HG02759 (cell line): Measurements from ENCODE around the gene MTFMT.

Source experiments
- ATAC-seq: cut with Tn5 transposase; IDR thresholded peaks from one replicate; pipeline ENCODE4 v1.9.1; 2021; ENCODE audit warnings: mild to moderate bottlenecking, moderate library complexity; ENCODE audit not compliant: unreplicated experiment

Gene MTFMT

DNA sequence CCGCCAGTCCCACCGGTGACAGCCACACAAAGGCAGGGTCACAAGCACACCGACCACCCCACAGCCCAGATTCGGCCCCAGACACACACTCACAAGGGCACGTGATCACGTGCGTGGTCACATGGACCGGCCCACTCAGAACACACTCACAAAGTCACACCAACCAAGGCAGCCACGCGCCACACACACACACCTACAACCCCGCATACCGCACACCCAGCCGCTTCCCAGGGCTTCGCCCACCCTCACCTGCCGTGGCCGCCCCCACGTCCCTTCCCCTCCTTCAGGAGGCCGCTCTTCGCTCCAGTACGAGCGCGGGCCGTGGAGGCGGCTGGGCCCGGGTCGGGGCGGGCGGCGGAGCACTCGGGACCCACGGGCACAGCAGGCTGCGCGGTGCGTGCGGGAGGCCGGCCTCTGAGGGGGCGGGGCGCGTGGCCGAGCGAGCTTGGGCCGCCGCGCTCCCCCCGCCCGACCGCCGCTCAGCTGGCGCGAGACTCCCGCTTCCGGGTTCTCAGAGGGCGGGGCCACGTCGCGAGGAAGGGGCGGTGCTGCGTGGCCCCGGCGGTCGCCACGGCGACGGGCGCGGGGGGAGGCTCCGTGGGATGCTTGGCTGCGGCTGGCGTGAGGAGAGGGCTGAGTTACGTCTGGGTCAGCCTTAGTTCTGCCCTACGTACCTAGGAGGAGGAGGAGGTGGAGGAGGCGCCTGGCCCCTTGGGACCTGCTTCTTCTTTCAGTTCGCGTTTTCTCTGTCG, 39.8 kb downstream of the MTFMT start, which contains the start of gene SPG21:
TSS of gene SPG21 (minus strand) at position 499 of the 752 bp plus-strand sequence. CDS start 6,345 bp downstream, outside the sequence.
- peak; percentile 98 for ATAC-seq

DNA sequence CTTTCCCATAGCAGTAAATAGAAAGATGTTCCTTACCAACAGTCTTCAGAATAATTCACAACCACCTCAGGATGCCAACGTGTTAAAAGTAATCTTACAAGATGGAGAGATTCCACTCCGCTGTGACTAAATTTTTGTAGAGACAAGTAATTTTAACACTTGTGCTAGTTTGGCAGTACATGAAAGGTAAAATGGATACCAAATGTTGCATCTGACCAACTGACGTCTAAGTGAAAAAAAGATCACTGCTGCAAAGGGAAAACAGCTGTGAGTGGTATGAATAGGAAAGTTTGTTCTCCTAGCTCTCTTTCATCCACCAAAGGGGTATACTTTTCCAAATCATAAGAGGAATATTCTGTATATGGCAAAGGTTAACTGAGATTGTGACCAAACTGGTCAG, 42.3 kb downstream of the MTFMT start:
- no peak for ATAC-seq

DNA sequence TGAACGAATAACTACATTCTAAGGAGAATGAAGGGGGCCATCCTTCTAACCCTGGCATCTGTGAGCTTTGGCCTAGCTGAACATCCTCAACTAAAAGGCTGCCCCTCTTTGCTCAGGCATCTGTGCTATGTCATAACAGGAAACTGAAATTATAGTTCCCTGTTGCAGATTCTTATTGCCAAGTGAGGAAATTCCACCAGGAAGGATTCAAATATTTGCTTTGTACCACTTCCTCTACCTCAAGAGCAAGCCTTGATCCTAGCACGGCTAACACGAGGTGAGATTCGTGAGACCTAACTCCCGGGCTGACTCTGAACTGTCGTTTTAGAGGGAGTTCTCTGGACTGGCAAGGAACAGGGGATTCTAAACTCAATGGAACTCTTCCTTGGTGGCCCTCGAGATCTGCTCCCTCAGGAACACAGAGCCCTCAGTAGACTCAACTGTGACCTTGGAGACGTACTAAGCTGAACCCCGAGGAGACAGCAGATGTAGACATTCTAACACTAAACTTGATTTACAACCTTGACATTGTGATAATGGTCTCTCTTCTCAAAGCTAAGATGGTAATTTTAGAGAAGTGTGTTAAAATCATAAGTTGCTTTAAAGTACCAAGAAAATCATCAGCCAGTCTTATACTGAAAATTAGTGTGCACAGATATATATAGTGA, 43.9 kb downstream of the MTFMT start:
- no peak for ATAC-seq

DNA sequence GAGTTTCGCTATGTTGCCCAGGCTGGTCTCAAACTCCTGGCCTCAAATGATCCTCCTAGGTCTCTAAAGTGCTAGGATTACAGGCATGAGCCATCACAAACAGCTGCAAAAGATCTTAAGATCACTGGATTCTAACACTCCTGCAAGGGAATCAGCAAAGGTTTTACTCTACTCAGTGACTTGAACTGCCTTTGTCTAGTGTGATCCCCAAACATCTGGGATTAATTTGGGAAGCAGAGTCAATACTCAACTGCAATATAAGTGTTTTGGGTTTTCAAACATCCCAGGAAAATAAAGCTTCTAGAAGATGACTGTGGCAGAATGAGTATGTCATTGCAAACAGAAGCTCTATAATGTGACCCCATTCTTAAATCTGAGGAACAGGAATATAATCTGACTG, 47.0 kb downstream of the MTFMT start:
- no peak for ATAC-seq

DNA sequence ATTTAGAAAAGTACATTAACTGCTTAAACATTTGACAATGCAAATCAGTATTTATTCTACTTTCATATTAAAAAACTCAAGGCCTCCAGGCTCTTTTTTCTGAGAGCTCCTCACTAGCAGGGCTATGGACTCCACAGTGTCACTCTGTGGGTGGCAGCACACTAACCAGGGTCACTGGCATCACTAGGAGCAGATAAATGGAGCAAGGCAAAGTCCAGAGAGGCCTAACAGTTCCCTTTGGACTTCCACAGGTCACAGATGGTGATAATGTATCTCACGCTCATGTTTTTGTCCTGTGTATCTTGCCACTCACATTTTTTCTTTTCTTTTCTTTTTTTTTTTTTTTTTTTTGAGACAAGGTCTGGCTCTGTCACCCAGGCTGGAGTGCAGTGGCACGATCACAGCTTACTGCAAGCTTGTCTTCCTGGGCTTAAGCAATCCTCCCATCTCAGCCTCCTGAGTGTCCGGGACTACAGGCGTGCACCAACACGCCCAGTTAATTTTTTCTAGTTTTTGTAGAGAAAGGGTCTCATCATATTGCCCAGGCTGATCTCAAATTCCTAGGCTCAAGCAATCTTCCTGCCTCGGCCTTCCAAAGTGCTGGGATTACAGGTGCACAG, 47.5 kb downstream of the MTFMT start:
- ATAC-seq = no peak

DNA sequence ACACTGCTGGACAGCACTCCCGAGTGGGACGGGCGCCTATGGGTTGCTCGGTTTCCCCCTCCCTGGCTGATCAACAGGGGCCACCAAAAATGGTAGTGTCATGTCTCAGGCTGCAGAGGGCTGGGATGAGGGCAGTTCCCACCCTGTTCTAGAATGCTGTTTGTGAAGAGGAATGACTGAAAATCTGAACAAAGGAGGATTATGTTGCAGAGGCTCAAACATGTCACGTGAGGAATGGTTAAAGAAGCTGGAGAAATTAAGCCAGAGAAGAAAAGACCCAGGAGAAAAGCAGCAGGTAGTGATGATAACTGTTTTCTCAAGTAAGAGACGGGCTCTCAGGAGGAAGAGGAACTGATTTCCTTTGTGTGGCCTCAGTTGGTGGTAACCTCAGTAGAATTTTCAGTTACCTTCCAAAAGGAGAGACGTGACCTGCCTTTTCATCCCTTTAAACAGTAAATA, 50.2 kb downstream of the MTFMT start:
- ATAC-seq = no peak

DNA sequence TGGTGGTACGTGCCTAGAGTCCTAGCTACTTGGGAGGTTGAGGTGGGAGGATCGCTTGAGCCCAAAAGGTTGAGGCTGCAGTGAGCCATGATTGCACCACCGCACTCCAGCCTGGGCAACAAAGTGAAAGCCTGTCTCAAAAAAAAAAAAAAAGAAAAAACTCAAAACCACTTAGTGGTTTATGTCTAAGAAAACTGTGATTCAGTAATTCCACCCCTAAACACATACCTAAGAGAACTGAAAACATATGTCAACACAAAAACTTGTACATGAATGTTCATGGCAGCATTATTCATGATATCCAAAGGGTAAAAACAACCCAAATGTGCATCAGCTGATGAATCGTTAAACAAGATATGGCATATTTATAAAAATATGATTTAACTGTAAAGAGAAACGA, 54.0 kb downstream of the MTFMT start:
- no peak for ATAC-seq

DNA sequence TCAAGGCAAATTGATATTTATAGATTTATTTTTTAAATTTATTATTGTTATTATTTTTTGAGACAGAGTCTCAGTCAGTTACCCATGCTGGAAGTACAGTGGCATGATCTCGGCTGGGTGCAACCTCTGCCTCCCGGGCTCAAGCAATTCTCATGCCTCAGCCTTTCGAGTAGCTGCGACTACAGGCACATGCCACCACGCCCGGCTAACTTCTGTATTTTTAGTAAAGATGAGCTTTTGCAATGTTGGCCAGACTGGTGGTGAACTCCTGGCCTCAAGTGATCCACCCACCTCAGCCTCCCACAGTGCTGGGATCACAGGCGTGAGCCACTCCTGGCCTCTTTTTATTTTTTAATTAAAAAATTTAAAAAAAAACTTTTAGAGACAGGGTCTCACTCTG, 58.7 kb downstream of the MTFMT start:
- ATAC-seq = no peak

DNA sequence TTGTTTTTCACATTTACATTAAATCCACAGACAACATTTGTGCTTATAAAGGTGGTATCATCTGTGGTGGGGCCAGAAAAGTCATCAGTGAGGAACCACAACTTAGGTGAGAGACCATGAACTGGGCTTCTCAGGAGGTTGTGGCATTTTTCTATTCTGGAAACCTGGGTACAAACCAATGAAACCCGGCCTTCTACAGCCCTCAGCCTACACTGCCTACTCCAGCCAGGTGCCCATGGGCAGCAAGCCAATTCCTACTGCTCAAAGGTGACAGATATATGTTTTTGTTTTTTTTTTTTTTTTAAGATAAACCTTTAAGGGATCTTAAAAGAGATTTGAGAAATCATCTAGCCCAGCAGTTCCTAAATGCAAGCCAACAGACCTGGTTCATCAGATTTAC, 60.0 kb downstream of the MTFMT start:
- ATAC-seq = no peak

DNA sequence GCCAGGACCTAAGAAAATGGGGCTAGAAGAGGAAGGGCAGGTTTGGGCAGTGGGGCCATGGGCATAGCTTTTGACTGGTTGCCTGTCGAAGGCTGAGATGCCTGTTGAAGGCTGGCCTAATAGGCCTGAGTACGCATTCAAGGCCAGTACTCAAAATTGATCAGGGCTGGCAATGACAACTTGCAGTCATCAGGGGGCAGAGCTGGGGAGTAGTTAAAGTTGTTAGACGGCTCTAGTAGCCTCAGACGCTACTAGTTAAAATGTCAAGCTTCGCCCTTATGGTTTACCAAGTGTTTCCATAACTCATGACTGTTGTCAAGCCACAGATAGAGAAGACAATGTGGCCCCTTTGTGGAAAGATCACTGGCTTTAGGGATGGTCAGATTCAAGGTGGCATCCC, 68.4 kb downstream of the MTFMT start:
- no peak for ATAC-seq

DNA sequence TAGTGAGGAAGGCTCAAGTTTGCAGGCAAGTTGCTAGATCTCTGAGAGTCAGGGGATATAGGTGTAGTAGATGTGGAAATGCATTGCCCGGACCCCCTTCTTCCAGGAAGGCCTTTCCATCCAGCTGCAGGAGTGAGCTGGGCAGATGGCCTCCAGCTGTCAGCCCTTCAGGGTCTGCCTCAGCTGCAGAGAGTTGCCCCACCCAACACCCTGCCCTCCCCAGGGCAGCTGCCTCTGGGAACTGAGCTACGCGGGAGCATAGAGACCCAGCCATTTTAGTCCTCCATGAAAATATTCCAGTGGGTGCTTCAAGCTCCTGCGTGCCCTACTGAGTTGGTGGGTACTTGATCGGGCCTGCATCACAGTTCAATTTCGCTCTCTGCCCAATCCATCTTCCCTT, 69.3 kb downstream of the MTFMT start:
- ATAC-seq = no peak

DNA sequence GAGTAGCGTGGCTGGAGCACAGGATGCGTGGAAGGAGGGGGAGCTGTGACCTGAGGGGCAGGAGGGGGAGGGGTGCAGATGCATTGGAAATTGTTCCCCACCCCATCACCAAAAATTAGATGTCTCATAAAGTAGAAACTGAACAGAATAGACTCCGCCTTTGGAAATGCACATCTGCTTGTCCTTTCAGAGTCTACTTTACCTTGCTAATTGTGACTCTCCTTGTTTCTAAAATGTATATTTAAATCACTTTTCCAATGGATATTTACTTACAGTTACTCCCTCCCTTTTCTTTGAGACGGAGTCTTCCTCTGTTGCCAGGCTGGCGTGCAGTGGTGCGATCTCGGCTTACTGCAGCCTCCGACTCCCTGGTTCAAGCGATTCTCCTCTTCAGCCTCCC, 70.3 kb downstream of the MTFMT start:
- ATAC-seq = no peak

DNA sequence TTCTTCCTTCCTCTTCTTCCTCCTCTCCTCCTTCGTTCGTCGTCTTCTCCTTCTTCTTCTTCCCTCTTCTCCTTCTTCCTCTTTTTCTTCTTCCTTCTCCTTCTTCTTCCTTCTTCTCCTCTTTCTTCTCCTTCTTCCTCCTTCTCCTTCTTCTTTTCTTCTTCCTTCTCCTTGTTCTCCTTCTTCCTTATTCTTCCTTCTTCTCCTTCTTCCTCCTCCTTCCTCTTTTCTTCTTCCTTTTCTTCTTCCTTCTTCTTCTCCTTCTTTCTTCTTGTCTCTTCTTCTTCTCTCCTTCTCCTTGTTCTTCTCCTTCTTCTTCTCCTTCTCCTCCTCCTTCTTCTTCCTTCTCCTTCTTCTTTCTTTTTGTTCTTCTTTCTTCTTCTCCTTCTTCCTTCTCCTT, 75.0 kb downstream of the MTFMT start:
- ATAC-seq = no peak

DNA sequence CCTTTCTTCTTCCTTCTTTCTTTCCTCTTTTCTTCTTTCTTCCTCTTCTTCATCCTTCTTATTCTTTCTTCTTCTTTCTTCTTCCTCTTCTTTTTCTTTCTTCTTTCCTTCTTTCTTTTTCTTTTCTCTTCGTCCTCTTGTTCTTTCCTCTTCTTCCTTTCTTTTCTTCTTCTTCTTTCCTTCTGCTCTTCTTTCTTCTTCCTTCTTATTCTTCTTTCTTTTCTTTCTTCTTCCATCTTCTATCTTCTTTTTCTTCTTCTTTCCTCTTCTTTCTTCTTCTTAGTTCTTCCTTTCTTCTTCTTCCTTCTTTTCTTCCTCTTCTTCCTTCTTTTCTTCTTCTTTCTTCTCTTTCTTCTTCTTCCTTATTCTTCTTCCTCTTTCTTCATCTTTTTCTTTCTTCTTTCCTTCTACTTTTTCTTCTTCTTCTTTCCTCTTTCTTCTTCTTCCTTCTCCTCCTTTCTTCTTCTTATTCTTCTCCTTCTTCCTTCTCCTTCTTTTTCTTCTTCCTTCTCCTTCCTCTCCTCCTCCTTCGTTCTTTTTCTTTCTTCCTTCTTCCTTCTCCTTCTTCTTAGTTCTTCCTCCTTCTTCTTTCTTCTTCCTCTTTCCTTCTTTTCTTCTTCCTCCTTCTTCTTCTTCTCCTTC, 77.5 kb downstream of the MTFMT start:
- no peak for ATAC-seq
